ENCODE results near the gene ERCC5.

- no peak for TF ChIP-seq PHF8 (conservative IDR thresholded peaks at IDR 0.05; ENCODE audit: low read depth, low read length)
- TF ChIP-seq CTCF (IDR thresholded peaks at IDR 0.05; ENCODE audit: control extremely low read depth in 1 of 3, insufficient read depth in 1 of 3, low read depth in 1 of 3, low read length in 3 of 3) = no peak
- no peak for TF ChIP-seq POLR2A (IDR thresholded peaks at IDR 0.05; ENCODE audit: control extremely low read depth in 1 of 2, low read depth in 2 of 2, low read length in 2 of 2)
- no peak for TF ChIP-seq HDAC2 (IDR thresholded peaks at IDR 0.05; ENCODE audit: borderline replicate concordance in 1 of 2, low read depth in 2 of 2, low read length in 2 of 2)
- no peak for TF ChIP-seq ZNF274 (IDR thresholded peaks at IDR 0.05; ENCODE audit: borderline replicate concordance, extremely low read depth, low read length)
- TF ChIP-seq CHD1 (IDR thresholded peaks at IDR 0.05; ENCODE audit: low read depth, low read length) = no peak
- no peak for TF ChIP-seq EZH2 (IDR thresholded peaks at IDR 0.05; ENCODE audit: low read depth, low read length, severe bottlenecking)
- TF ChIP-seq POLR2AphosphoS5 (IDR thresholded peaks at IDR 0.05; ENCODE audit: low read depth, low read length) = no peak
- TF ChIP-seq KDM1A (IDR thresholded peaks at IDR 0.05; ENCODE audit: borderline replicate concordance, low read length) = no peak
- no peak for TF ChIP-seq SIX5 (IDR thresholded peaks at IDR 0.05; ENCODE audit: low read depth, low read length)
- TF ChIP-seq, protein P1, sequence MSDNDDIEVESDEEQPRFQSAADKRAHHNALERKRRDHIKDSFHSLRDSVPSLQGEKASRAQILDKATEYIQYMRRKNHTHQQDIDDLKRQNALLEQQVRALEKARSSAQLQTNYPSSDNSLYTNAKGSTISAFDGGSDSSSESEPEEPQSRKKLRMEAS (IDR thresholded peaks at IDR 0.05) = no peak
- no peak for TF ChIP-seq SUZ12 (IDR thresholded peaks at IDR 0.05; ENCODE audit: low read length)
- TF ChIP-seq, protein P2, sequence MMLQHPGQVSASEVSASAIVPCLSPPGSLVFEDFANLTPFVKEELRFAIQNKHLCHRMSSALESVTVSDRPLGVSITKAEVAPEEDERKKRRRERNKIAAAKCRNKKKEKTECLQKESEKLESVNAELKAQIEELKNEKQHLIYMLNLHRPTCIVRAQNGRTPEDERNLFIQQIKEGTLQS (IDR thresholded peaks at IDR 0.05; ENCODE audit: insufficient read depth, low read depth, low read length) = no peak
These were observed 68.6 kb downstream of the ERCC5 start for GRCh38 chr13:102914339-102914930.
